Measurements from ENCODE around the gene DLEC1.

DNA sequence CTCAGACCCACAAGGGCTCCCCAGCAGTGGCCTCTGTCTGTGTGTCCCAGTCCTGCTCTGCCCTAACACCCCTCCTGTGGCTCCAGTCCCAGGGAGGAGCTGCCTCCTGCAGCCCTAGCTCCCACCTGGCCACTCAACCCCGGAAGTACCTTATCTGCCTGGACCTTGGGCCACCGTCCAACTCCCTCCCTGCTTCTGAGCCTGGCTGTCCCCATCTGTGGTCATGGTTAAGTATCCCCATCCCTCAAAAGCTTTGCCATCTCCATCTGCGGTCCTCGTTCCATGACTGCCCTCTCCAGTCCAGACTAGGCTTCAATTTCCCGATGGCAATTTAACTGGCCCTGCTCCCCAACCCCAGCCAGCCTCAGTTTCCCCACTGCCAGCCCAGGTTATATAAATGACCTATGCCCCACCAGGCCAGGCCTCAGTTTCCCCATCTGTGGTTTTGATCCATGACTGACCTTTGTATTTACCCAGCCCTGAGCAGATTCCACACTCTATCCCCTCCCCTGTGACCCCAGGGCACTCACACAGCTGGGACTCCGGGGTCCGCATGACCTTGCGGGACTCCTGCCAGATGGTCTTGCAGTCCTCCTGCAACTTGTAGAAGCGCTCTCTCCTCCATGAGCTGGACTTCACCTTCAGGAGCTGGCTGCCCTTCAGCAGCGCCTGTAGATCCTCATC, 19.2 kb upstream of the DLEC1 start:
- TF ChIP-seq, protein P1, sequence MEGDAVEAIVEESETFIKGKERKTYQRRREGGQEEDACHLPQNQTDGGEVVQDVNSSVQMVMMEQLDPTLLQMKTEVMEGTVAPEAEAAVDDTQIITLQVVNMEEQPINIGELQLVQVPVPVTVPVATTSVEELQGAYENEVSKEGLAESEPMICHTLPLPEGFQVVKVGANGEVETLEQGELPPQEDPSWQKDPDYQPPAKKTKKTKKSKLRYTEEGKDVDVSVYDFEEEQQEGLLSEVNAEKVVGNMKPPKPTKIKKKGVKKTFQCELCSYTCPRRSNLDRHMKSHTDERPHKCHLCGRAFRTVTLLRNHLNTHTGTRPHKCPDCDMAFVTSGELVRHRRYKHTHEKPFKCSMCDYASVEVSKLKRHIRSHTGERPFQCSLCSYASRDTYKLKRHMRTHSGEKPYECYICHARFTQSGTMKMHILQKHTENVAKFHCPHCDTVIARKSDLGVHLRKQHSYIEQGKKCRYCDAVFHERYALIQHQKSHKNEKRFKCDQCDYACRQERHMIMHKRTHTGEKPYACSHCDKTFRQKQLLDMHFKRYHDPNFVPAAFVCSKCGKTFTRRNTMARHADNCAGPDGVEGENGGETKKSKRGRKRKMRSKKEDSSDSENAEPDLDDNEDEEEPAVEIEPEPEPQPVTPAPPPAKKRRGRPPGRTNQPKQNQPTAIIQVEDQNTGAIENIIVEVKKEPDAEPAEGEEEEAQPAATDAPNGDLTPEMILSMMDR (IDR thresholded peaks at IDR 0.05; ENCODE audit: poor library complexity, severe bottlenecking): no peak
- no peak for TF ChIP-seq EP300 (conservative IDR thresholded peaks at IDR 0.05; ENCODE audit: poor library complexity, severe bottlenecking)
